Loucy (cell line): ENCODE measurements around the gene CADM1.

Source experiments
- CTCF ChIP-seq: fragments of 200-600 bp; sonication (generic); conservative IDR thresholded peaks from 2 replicates; pipeline ENCODE4 v1.5.1; 2014; ENCODE audit warnings: mild to moderate bottlenecking, antibody characterized with exemption, low read length
- EZH2phosphoT487 ChIP-seq: fragments of 200-600 bp; IDR thresholded peaks from 2 replicates; pipeline ENCODE4 v1.6.1; 2018; ENCODE audit warnings: antibody characterized with exemption, mild to moderate bottlenecking, moderate library complexity, borderline replicate concordance

- TF ChIP-seq CTCF = no peak
- TF ChIP-seq EZH2phosphoT487 = no peak
These were observed 119.0 kb downstream of the CADM1 start for GRCh38 chr11:115385226-115385625.
